NCI-H1694 treated with DMSO at 0.1 percent for 48 hours (cell line): Measurements from ENCODE around the gene CNTROB.
A peak's percentile ranks its signal among the peaks of the same experiment; 100 is the strongest.

Experiments used
- DNase-seq: peaks from one replicate; lab custom pipeline; 2025; lab: John Stamatoyannopoulos, UW

Gene CNTROB

DNA sequence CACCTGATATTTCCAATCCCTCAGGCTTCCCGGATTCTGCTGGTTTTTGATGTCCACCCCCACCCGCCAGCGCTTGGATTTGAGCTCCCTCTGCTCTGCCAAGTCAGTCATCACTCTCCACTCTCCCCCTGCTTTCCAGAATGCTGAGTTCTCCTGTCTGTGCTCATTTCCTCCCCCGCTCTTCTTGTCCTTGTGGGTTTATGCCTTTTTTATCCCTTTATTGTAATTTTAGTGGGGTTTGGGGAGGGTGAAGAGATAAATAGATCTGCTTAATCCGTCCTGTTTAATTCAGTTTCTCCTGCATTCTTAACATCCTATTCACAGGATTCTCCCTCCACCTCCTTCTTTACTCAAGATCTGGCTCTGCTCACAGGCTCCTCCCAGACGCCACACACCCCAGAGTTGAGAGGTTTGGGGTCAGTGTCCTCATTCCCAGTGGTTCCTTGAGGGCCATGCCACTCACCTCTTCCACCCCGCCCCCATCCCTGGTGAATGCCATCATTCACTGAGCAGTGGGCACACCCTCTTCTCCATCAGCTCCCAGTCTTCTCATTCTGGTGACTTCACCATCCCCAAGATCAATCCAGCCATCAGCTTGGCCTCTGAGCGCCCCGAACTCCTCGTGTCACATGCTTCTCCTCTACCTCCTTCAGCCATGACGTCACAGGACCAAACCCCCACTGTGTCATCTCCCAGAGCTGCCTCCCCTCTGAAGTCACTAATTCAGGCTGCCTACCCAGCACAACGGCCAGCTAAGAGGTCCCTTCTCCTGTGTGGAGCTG, 55.3 kb downstream of the CNTROB start:
- DNase-seq = no peak

DNA sequence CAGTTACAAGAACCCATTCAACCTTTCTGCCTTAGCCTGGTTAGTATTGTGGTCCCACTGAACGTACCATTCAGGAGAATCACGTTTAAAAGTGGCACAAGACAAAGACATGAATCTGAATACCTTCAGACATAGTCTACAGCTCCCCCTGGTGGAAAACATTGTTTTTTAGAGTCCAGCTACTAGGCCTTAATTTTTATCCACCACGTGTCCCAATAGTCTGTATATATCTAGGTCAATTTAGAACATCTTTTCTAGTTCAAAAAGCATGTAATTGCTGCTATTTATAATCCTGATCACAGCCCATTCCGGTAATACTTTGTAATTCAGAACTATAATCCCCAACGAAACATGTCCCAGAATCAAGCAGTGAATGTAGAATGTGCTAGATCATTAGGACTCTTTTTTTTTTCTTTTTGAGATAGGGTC, 56.8 kb downstream of the CNTROB start:
- DNase-seq = peak; percentile 92

DNA sequence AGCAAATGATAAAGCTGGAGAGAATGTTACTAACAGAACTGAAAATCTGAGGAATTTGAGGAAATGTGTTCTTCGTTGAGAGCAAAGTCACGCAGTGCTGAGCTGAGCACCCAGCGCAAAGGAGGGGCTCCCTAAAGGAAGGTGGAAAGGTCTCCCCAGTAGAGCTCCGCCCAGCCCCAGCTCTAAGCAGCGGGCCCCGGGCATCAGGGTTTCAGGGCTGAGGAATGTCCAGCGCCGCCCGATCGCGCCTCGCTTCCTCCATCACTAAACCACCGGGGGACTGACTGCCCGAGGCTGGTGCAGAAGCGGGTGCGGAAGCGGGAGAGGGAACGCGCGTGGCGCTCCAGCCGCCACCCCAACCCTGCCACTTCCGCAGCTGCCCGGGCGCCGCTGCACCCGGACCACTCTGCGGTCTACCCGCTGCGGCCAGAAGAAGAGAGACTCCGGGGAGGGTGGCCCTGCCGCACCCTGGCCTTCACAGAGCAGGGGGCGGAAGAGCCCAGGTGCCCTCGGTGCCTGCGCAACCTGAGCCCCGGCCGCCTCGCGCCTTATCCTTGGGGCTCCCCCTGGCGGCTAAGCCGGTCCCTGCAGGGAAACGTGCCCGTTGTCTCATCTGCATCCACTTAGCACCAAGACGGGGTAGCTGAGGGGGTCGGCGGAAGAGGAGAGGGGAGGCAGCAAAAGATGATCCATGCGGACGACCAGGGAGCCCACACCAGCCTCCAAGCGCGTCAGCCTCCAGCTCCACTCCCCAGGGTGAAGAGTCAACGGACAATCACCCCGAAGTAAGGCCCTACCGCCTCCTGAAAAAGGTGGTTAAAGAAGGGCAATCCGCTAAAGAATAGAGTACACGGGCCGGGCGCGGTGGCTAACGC, 58.0 kb downstream of the CNTROB start:
- DNase-seq = peak; percentile 45

GRCh38 chr17:7992516-7992915, 60.5 kb downstream of the CNTROB start:
- DNase-seq = no peak

GRCh38 chr17:7992924-7993323, 60.9 kb downstream of the CNTROB start:
- no peak for DNase-seq

- DNase-seq = no peak
These were observed 62.1 kb downstream of the CNTROB start for GRCh38 chr17:7993972-7994589.

- DNase-seq = no peak
These were observed 63.7 kb downstream of the CNTROB start for GRCh38 chr17:7995724-7996123.

DNA sequence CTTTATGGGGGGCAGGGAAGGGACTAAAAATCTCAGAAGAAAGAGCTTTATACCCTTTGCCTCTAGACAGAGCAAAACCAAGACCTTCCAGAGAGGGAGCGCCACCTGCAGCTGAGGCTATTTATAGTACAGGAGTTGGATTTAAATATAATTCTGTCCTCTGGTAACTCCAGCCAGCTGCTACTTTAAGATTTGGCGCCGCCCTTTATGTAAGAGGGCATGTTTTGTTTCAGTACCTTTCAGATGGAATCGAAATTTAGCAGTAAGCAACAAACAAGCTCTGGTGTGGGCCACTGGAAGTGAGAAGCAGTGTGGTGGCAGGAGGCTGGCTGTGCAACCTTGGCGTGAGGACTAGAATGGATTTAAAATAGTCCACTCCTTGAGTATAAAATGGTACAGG, 65.2 kb downstream of the CNTROB start:
- DNase-seq = peak; percentile 50
